ENCODE results near the gene GGACT.

The GGACT gene

GRCh38 chr13:100515410-100515800 is 73.2 kb downstream of the GGACT start:
- H3K4me3 ChIP-seq (replicated peaks; ENCODE audit: low read depth, low read length) = no peak overlapping the region
- no peak for DNase-seq (ENCODE audit: low read depth)
- TF ChIP-seq CTCF (IDR thresholded peaks at IDR 0.05; ENCODE audit: low read length, missing control alignments) = no peak

DNA sequence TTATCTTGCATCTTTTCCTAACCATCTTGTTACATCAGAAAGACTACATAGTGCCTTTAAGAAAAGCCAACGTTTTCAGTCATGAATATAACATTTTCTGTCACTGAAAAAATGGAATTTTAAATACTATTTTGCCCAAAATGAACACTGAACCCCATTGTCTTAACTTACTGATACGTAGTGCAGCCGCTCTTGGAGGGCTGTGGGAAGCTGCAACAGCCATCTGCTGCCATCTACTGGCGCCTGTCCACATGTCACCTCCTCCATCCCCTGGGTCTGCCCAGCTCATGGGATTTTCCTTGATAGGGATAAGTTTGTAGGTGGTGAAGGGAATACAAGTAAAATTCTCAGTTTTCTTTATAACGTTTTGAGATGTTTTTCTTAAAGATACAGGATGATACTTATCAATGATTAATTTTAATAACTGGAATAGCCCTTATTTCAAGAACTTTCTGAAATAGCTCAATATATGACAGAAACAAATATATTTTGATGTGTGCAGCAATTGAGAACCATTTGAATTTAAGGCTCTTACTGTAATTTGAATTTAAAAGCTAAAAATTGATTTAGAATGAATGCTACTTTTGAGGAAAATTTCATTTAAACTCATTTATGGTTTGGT is 73.7 kb downstream of the GGACT start:
- H3K4me3 ChIP-seq (replicated peaks; ENCODE audit: low read depth, low read length) = no peak overlapping the region
- TF ChIP-seq CTCF (IDR thresholded peaks at IDR 0.05; ENCODE audit: low read length, missing control alignments) = peak; percentile 99
- peak; percentile 83 for DNase-seq (ENCODE audit: low read depth)

DNA sequence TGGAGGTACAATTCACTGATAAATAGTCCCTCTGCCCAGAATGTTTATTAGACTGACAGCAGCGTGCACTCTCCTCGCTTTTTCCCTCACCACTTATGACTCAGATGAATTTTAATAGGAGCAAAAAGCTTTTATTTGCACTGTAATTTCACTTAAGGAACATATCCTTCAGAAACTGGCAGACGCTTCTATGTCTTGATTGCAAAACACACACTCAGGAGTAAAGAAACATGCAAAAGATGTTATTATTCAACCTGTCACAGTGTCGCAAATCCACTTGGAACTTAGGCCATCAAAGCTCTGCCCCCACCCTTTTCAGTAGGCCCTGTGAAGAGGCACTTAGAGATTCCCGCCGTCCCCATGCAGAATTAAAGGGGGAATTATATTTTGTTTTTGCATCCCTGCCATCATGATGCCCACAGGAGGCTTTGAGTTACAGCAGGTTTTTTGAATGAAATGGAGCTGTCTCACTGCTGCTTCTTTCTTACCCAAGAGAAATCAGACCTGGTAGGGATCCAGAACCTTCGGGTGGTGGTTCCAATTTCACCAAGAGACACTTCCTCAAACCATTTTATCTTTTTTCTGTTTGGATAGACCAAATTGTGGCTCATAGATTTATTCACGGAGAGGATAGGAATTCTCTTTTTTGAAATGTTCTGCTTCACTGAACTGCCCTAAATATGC is 74.5 kb downstream of the GGACT start:
- no peak overlapping the region for H3K4me3 ChIP-seq (replicated peaks; ENCODE audit: low read depth, low read length)
- DNase-seq (ENCODE audit: low read depth) = no peak
- no peak for TF ChIP-seq CTCF (IDR thresholded peaks at IDR 0.05; ENCODE audit: low read length, missing control alignments)

- H3K4me3 ChIP-seq (replicated peaks; ENCODE audit: low read depth, low read length) = no peak overlapping the region
- no peak for TF ChIP-seq CTCF (IDR thresholded peaks at IDR 0.05; ENCODE audit: low read length, missing control alignments)
- no peak for DNase-seq (ENCODE audit: low read depth)
Observed at GRCh38 chr13:100513171-100513570, 75.4 kb downstream of the GGACT start.

DNA sequence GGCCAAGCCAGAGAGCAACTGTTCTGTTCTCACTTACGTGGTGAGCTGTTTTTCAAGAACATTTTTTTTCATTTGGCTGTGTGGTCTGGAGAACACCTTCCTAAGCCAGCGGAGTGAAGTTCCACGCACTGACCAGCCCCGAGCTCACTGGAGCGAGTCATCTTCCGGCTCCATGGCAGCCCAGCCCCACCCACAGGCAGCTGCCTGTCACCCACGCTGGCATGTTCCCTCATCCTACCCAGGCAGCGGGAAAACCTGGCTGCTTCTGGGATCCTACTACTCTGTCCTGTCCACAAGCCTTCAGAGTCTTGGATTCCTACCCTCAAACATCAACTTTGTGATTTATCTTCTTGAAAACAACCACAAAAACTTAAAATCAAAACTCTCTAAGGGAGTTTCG is 76.2 kb downstream of the GGACT start:
- H3K4me3 ChIP-seq (replicated peaks; ENCODE audit: low read depth, low read length) = no peak overlapping the region
- no peak for TF ChIP-seq CTCF (IDR thresholded peaks at IDR 0.05; ENCODE audit: low read length, missing control alignments)
- no peak for DNase-seq (ENCODE audit: low read depth)

- no peak overlapping the region for H3K4me3 ChIP-seq (replicated peaks; ENCODE audit: low read depth, low read length)
- no peak for DNase-seq (ENCODE audit: low read depth)
- TF ChIP-seq CTCF (IDR thresholded peaks at IDR 0.05; ENCODE audit: low read length, missing control alignments) = no peak
Observed at GRCh38 chr13:100511466-100511865, 77.1 kb downstream of the GGACT start.

All from fibroblast of pulmonary artery (primary cell).